Measurements from ENCODE around the gene SELENOM. TPM values are rescaled to one million over a fixed set of nuclear protein-coding genes. Genes with fewer than 3 reads are reported as not detected.

Gene SELENOM
- polyA plus RNA-seq, 1 donor (not counting 4 experiments of a cell fraction or from before 2014, with no cell fraction given), result 9.1 TPM

GRCh38 chr22:31087744-31088215 lies 19.6 kb downstream of the SELENOM start:
- Histone ChIP-seq H3K9ac (ENCODE audit: control insufficient read depth, extremely low read depth, insufficient read depth, low read length) (no peak overlapping the region), H3K27ac (ENCODE audit: control insufficient read depth, insufficient read depth, low read length) (no peak overlapping the region), H3K9me3 (ENCODE audit: control insufficient read depth, low read depth, low read length) (no peaks in the 10 kb centered on the region), H3K4me3 (ENCODE audit: control insufficient read depth in 2 of 3, extremely low read depth in 1 of 3, insufficient read depth in 2 of 3, low read depth in 1 of 3, low read length in 3 of 3) (no peak overlapping the region), H3K79me2 (ENCODE audit: control insufficient read depth, insufficient read depth, low read length) (peaks cover 83% of the 10 kb centered on the region), H3K27me3 (ENCODE audit: control insufficient read depth, extremely low read depth, insufficient read depth, low read length) (no peaks in the 10 kb centered on the region), H3K4me1 (ENCODE audit: control insufficient read depth, extremely low read depth, insufficient read depth, low read length) (peaks cover 39% of the 10 kb centered on the region), H3K9me1 (ENCODE audit: control insufficient read depth, extremely low read depth, insufficient read depth, low read length) (no peaks in the 10 kb centered on the region), H3K36me3 (ENCODE audit: control insufficient read depth in 2 of 2, extremely low read depth in 1 of 2, insufficient read depth in 2 of 2, low read length in 2 of 2) (peaks cover 56 to 81% of the 10 kb centered on the region in 2 experiments), H4K20me1 (ENCODE audit: control insufficient read depth, extremely low read depth, insufficient read depth, low read length) (peaks cover 47% of the 10 kb centered on the region), H2AFZ (ENCODE audit: control insufficient read depth, low read length) (no peak overlapping the region), H3K4me2 (ENCODE audit: control insufficient read depth, extremely low read depth, insufficient read depth, low read depth, low read length) (no peak overlapping the region)
- dilution Hi-C loops (cut with MboI; ENCODE audit: extremely low pct_ligation_motif_present, low sequenced_read_pairs), result no loop called here
- DNase-seq (ENCODE audit: low read depth, low spot score), result no peak
- no peak for FAIRE-seq
- TF ChIP-seq CTCF (optimal IDR thresholded peaks at IDR 0.05 in 1 of 3, IDR thresholded peaks at IDR 0.05 in 1 of 3, conservative IDR thresholded peaks at IDR 0.05 in 1 of 3; ENCODE audit: extremely low read depth in 1 of 3, insufficient read depth in 2 of 3, low read length in 3 of 3) (no peak), EZH2 (IDR thresholded peaks at IDR 0.05; ENCODE audit: low read length) (no peak)

GRCh38 chr22:31086703-31087330 lies 20.6 kb downstream of the SELENOM start:
- Histone ChIP-seq H3K27ac (ENCODE audit: control insufficient read depth, insufficient read depth, low read length) (peak overlapping the region; percentile 22), H3K4me2 (ENCODE audit: control insufficient read depth, extremely low read depth, insufficient read depth, low read depth, low read length) (no peak overlapping the region), H2AFZ (ENCODE audit: control insufficient read depth, low read length) (no peak overlapping the region), H3K36me3 (ENCODE audit: control insufficient read depth in 2 of 2, extremely low read depth in 1 of 2, insufficient read depth in 2 of 2, low read length in 2 of 2) (peaks cover 47 to 77% of the 10 kb centered on the region in 2 experiments), H3K9ac (ENCODE audit: control insufficient read depth, extremely low read depth, insufficient read depth, low read length) (no peak overlapping the region), H3K27me3 (ENCODE audit: control insufficient read depth, extremely low read depth, insufficient read depth, low read length) (no peaks in the 10 kb centered on the region), H3K79me2 (ENCODE audit: control insufficient read depth, insufficient read depth, low read length) (peaks cover 86% of the 10 kb centered on the region), H3K9me1 (ENCODE audit: control insufficient read depth, extremely low read depth, insufficient read depth, low read length) (no peaks in the 10 kb centered on the region), H3K4me1 (ENCODE audit: control insufficient read depth, extremely low read depth, insufficient read depth, low read length) (peaks cover 45% of the 10 kb centered on the region), H3K9me3 (ENCODE audit: control insufficient read depth, low read depth, low read length) (no peaks in the 10 kb centered on the region), H3K4me3 (ENCODE audit: control insufficient read depth in 2 of 3, extremely low read depth in 1 of 3, insufficient read depth in 2 of 3, low read depth in 1 of 3, low read length in 3 of 3) (no peak overlapping the region), H4K20me1 (ENCODE audit: control insufficient read depth, extremely low read depth, insufficient read depth, low read length) (peaks cover 40% of the 10 kb centered on the region)
- DNase-seq (ENCODE audit: low read depth, low spot score) (no peak), FAIRE-seq (no peak)
- dilution Hi-C loops (cut with MboI; ENCODE audit: extremely low pct_ligation_motif_present, low sequenced_read_pairs), result no loop called here
- TF ChIP-seq CTCF (optimal IDR thresholded peaks at IDR 0.05 in 1 of 3, IDR thresholded peaks at IDR 0.05 in 1 of 3, conservative IDR thresholded peaks at IDR 0.05 in 1 of 3; ENCODE audit: extremely low read depth in 1 of 3, insufficient read depth in 2 of 3, low read length in 3 of 3) (no peak), EZH2 (IDR thresholded peaks at IDR 0.05; ENCODE audit: low read length) (no peak)

All from keratinocyte (primary cell).